Stimulated activated CD4-positive, alpha-beta T cell treated with anti-CD3 and anti-CD28 coated beads, Interleukin-15, amount 100 ng/mL, for 24 hours (primary cell): ENCODE results near the gene HSPB7.
"Not testable (repeated sequence)": the region's sequence is repeated elsewhere in the genome, so short reads cannot be mapped to it uniquely, and the experiment has no call there.

Experiments used
- DNase-seq: peaks from one replicate; pipeline ENCODE4 v3.0.0-alpha.2; 2020

The HSPB7 gene

DNA sequence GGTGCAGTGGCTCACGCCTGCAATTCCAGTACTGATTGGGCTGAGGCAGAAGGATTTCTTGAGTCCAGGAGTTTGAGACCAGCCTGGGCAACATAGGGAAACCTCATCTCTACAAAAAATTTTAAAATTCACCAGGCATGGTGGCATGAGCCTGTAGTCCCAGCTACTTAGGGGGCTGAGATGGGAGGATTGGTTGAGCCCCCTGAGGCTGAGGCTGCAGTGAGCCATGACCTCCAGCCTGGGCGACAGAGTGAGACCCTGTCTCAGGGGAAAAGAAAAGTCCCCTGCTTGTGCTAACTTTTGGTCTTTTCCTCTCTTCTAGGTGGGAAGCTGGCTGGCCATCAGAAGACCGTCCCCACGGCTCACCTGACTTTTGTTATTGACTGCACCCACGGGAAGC is 12.2 kb downstream of the HSPB7 start:
- DNase-seq = no peak

DNA sequence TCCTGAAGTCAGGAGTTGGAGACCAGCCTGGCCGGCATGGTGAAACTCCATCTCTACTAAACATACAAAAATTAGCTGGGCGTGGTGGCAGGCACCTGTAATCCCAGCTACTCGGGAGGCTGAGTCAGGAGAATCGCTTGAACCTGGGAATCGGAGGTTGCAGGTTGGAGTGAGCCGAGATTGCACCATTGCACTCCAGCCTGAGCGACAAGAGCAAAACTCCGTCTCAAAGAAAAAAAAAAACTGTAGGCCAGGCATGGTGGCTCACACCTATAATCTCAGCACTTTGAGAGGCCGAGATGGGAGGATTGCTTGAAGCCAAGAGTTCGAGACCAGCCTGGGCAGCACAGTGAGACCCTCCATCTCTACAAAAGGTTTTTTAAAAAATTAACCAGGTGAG is 16.6 kb downstream of the HSPB7 start:
- not testable (repeated sequence) for DNase-seq

- no peak for DNase-seq
Observed at GRCh38 chr1:15998929-15999328, 18.9 kb downstream of the HSPB7 start.

- no peak for DNase-seq
Observed at GRCh38 chr1:15997637-15998280, 20.1 kb downstream of the HSPB7 start.

DNA sequence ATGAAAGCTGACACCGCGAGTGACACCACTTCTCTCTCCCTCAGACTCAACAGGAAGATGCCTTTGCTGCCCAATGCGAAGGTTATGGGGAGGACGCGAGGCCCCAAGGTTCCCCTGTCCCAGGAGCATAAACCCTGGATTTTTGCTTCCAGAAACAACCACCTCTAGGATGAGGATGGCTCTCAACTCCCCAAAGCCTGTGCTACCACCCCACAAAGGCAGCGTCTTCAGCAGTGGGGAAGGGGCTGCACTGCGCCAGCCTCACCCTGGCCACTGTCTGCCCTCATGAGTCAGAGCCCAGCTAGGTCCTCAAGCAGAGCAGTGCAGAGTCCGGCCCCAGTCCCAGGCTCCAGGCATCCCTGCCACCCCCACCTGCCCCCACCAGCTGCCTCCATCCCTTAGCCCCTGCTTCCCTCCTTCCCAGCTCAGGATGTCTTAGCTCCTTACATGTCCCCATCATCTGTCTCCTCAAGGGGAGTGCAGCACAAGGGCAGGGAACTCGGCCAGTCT is 20.7 kb downstream of the HSPB7 start:
- DNase-seq = no peak

GRCh38 chr1:15994590-15995351 is 23.1 kb downstream of the HSPB7 start:
- peak; percentile 65 for DNase-seq

- no peak for DNase-seq
Observed at GRCh38 chr1:15994081-15994480, 23.8 kb downstream of the HSPB7 start.

DNA sequence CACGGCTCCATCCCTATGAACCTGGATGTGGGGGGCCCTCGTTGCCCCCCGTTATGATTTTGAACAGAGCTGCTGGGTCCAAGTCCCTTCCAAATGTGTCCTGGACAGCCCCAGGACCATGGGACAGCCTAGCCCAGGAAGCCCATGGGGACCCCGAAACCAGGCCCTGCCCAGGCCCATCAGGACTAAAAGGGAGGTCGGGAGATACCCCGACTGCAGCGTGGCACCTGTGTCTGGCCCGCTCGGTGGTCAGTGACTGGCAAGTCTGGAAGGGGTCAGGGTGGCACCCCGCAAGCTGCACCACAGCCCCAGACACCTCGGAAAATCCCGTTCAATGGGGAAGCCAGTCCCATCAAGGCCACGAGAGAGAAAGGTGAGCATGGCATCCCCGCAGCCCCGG is 24.2 kb downstream of the HSPB7 start:
- no peak for DNase-seq

DNA sequence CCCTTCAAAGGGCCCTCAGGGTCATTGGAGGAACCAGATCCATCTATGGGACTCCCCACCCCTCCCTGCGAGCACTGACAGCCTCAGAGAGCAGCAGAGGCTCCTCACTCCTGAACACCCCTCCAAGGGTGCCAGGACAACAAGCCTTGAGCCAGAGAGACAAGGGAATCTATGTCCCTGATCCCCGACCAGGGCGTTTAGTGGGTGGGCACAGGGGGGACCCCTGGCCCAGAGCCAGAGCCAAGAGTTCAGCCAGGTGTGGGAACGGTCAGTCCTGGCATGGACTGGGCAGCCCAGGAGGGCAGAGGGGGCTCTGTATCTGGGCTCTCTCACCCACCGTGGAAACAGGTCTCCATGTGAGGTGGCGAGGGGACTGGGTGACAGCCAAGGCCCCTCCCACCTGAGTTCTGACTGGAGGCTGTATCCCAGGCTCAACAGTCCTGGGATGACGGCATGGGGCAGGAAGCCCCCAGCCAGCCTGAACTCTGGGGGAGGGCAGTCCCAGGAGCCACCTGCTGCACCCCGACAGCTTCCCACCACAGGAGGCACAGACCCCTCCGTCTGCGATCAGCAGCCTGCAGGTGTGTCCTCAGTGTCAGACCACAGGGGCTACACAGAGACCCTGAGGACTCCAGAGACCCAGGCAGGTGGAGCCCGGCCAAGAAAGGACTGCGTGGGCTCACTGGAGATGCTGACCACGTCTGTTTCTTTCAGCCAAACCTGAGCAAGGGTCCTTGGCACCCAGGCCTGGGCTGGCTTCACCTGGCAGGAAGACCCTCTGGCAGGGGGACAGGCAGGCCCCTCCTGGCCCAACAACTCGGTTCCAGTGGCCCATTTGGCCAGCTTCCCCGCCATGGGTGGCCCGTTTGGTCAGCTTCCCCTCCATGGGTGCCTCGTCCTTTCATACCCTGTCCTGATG is 25.0 kb downstream of the HSPB7 start:
- no peak for DNase-seq

GRCh38 chr1:15992187-15992553 is 25.7 kb downstream of the HSPB7 start:
- no peak for DNase-seq

- DNase-seq = no peak
Observed at GRCh38 chr1:15991427-15992186, 26.2 kb downstream of the HSPB7 start.

- no peak for DNase-seq
Observed at GRCh38 chr1:15989776-15990175, 28.1 kb downstream of the HSPB7 start.

- DNase-seq = no peak
Observed at GRCh38 chr1:15988856-15989736, 28.7 kb downstream of the HSPB7 start.

DNA sequence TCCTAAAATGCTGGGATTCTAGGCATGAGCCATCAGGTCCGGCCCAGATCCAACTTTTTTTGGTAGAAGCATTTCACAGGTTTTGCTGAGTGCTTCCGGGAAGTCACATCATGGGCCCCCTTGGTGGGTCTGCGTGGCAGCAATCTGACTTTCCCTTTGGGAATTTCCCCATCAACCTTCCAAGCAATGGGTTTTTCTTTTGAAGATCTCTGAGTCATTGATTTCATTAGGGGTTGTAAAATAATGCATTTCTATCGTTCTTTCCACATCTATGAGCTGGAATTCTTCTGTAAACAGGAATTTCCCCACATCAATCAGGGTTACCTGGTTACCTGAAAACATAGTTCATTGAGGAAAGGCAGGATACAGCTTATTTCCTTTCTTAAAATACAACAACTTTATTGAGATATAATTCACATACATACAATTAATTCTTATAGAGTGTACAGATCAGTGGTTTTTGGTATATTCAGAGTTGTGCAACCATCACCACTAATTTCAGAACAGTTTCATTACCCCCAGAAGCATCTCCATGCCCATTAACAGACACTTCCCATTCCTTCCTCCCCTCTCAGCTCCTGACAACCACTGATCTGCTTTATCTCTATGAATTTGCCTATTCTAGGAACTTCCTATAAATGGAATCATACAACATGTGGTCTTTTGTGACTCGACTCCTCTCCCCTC is 32.1 kb downstream of the HSPB7 start:
- peak; percentile 21 for DNase-seq

DNA sequence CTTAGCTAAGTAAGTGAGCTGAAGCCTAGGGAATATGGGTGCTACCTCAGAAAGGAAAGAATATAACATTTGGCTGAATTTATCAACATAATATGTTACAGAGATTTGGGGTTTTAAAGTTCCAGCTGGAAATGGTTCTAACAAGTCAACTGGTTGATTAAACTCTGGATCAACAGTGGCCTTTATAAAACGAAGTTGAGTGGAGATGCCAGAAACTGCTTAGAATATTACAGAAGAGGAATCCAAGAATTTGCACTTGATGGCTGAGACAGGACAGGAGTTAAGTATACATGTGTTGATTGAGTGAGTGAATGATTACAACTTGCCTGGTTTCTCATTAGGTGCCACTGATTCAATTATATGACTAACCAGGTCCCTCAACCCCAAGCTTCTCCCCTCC is 34.6 kb downstream of the HSPB7 start:
- DNase-seq = no peak

DNA sequence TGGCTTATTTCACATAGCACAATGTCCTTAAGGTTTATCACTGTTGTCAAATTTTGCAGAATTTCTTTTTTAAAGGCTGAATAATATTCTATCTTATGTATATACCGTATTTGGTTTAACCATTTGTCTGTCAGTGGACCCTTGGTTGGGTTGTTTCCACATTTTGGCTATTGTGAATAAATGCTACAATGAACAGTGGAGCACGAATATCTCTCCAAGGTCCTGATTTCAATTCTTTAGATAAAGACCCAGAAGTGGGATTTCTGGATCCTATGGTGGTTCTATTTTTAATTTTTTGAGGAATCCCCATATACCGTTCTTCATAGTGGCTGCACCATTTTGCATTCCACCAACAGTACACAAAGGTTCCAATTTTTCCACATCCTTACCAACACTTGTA is 36.2 kb downstream of the HSPB7 start:
- DNase-seq = no peak

GRCh38 chr1:15977947-15978346 is 39.9 kb downstream of the HSPB7 start:
- not testable (repeated sequence) for DNase-seq

GRCh38 chr1:15975805-15976680 is 41.8 kb downstream of the HSPB7 start, which contains the start of gene ZBTB17:
TSS of gene ZBTB17 (minus strand) at chr1:15976101. CDS start at chr1:15948495, 27,606 bp downstream.
- DNase-seq = peak; percentile 97

GRCh38 chr1:15975358-15975804 is 42.5 kb downstream of the HSPB7 start:
- peak; percentile 85 for DNase-seq

DNA sequence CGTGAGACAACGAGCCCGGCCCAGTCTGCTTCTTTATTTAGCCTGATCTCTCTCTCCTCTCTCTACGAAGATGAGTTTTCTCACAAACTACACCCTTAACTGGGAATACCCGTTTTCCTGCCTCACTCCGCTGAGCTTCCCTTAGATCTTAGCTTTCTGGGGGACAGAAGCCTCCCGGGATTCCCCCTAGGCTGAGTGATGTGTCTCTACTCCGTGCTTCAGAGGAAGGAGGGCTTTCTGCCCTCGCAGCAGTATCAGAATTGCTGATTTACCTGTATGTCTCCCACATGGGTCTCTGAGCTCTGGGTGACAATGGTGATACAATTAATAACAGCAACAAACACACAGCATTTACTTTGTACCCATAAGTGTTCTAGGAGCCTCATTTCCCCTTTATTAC is 43.0 kb downstream of the HSPB7 start:
- DNase-seq = peak; percentile 42
